Stimulated activated CD8-positive, alpha-beta memory T cell treated with anti-CD3 and anti-CD28 coated beads, Interleukin-7, amount 100 ng/mL, for 24 hours (primary cell): ENCODE data around the gene MT1F.
"Not testable (repeated sequence)": the region's sequence is repeated elsewhere in the genome, so short reads cannot be mapped to it uniquely, and the experiment has no call there.

Experiments
- DNase-seq: peaks from one replicate; pipeline ENCODE4 v3.0.0-alpha.2; 2020; ENCODE audit warnings: low read depth

The MT1F gene

GRCh38 chr16:56657555-56658326, at the start of gene MT1F:
Gene MT1F (plus strand): TSS chr16:56657959. CDS start chr16:56658059, 100 bp downstream.
- peak; percentile 61 for DNase-seq

- peak; percentile 76 for DNase-seq
These were observed 49.5 kb upstream of the MT1F start, which contains the start of gene MT2A for GRCh38 chr16:56608043-56608875. Gene MT2A (plus strand): TSS chr16:56608584. CDS start chr16:56608656, 72 bp downstream.

GRCh38 chr16:56608876-56609462, 48.8 kb upstream of the MT1F start:
- no peak for DNase-seq

GRCh38 chr16:56609463-56609921, 48.3 kb upstream of the MT1F start:
- DNase-seq = peak; percentile 30

GRCh38 chr16:56610017-56610608, 47.6 kb upstream of the MT1F start:
- peak; percentile 58 for DNase-seq

GRCh38 chr16:56610609-56611111, 47.1 kb upstream of the MT1F start:
- DNase-seq = no peak

GRCh38 chr16:56611281-56611833, 46.4 kb upstream of the MT1F start:
- DNase-seq = no peak

GRCh38 chr16:56613706-56614105, 44.1 kb upstream of the MT1F start:
- DNase-seq = no peak

GRCh38 chr16:56614549-56614991, 43.2 kb upstream of the MT1F start:
- DNase-seq = no peak

- DNase-seq = no peak
These were observed 42.4 kb upstream of the MT1F start for GRCh38 chr16:56615353-56615752.

- DNase-seq = no peak
These were observed 41.0 kb upstream of the MT1F start for GRCh38 chr16:56616608-56617211.

- DNase-seq = peak; percentile 33
These were observed 40.3 kb upstream of the MT1F start for GRCh38 chr16:56617212-56618085.

- no peak for DNase-seq
These were observed 39.6 kb upstream of the MT1F start for GRCh38 chr16:56618138-56618537.

- no peak for DNase-seq
These were observed 37.3 kb upstream of the MT1F start for GRCh38 chr16:56620339-56620897.

GRCh38 chr16:56621665-56622445, 35.9 kb upstream of the MT1F start:
- DNase-seq = not testable (repeated sequence)

GRCh38 chr16:56623184-56623583, 34.6 kb upstream of the MT1F start:
- DNase-seq = not testable (repeated sequence)

- no peak for DNase-seq
These were observed 34.1 kb upstream of the MT1F start for GRCh38 chr16:56623637-56624036.

- DNase-seq = peak; percentile 45
These were observed 32.4 kb upstream of the MT1F start, which contains the start of gene MT1E for GRCh38 chr16:56625140-56625942. Gene MT1E (plus strand): TSS chr16:56625781. CDS start chr16:56625852, 71 bp downstream.
